ENCODE data around the gene ZC3H18.

DNA sequence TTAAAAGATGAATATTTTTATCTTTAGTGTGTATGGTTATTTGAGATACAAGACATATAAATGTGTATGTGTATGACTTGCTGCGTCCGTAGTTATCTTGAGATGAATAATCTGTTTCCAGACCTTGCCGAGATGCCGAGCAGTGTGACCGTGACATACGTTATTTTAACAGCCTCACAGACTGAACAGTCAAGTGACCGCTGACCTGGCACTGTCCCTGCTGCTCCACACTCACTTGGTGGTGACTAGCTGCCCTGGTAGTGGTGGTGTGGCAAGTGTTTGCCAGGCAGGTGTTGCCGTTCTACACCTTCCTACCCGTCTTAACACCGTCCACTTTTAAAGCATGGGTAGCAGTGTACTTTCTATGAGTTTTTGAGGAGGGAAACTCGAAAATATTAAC is 5.0 kb downstream of the ZC3H18 start:
- TF ChIP-seq SP1 (IDR thresholded peaks at IDR 0.05), result no peak
- no peak for TF ChIP-seq ELF4 (IDR thresholded peaks at IDR 0.05)
- TF ChIP-seq SUZ12 (IDR thresholded peaks at IDR 0.05), result no peak

All from HEK293T (cell line).